HG03060 (cell line): ENCODE data around the gene IHH.

ENCODE experiments used
- ATAC-seq: cut with Tn5 transposase; IDR thresholded peaks from one replicate; pipeline ENCODE4 v1.9.1; 2021; ENCODE audit warnings: low read depth, moderate number of reproducible peaks; ENCODE audit not compliant: unreplicated experiment

IHH gene

DNA sequence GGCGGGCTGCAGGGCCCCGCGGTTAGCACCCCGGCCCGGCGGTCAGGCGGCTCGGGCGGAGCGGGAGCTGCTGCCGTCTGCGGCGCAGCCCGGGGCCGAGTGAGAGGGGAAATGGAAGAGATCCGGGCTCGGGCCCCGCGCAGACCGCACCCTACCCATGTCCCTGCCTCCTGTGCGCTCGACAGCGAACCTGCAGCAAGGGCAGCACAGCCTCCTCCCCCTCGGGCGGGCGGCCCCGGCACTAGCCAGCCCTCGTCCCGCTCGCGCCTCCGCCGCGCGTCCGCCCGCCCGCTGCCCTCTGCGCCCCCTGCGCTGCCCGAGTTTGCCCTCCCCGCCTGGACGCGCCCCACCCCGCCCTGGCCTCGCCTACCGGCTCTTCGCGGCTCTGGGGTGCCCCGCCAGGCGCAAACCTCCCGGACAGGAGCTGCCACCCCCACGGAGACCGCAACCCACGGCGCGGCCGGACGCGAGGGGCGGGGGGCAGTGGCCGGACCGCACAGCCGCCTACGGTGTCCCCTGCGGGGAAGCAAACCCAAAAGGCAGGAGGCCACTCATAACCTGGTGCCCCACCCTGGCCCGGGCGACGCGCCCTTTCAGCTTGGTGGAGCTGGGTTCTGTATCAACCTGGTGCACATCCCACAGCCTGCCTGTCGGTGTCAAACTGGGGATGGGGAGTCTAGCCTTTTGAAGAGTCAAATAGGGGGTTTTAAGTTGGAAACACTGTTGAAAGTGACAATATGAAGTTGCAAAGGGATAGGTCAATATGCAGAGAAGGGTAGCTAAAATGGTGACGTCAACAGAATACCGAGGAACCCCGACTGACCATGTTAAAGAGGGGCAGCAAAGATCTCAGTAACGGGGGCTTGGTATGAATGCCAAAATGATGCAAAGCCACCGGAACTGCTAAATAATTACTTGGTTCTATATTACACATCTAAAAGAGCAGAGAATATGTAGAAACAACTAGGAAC, at the start of gene IHH:
TSS of gene IHH (minus strand) at position 101 of the 971 bp plus-strand sequence. CDS start 454 bp downstream, outside the sequence.
- no peak for ATAC-seq

DNA sequence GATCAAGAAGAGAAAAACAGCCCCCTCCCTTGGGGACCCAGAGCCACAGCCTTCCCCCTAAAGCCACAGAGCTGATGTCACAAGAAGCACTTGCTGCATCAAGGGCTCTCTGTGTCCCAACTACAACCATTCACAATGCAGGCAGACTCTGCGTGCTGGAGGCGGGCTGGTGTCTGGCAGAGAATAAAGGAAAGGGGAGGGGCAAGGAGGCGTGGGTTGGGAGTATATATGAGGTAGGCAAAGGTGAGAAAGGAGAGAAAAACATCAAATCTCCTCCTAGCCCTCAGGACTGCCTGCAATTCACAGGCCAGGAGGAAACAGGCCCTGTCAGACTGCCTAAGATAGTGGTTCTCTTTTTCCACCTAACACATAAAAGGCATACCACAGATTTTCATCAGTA, 48.8 kb upstream of the IHH start:
- ATAC-seq = no peak

DNA sequence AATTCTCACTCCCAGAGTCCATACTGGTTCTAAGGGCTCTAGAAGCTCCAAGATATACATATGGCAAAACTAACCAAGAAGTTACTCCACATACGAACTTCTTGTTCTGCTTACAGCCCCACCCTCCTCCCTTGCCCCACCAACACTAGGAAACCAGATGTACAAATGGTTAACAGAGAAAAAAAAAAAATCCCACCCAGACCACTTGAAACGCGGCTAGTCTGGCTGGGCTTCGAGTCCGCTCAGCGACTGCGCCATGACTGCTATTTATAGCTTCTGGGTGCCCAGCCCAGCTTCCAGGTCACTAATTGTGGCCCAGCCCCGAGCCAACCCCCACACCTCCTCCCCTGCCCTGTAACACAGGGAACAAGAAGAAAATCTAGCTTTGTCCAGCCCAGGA, 47.0 kb upstream of the IHH start:
- no peak for ATAC-seq

DNA sequence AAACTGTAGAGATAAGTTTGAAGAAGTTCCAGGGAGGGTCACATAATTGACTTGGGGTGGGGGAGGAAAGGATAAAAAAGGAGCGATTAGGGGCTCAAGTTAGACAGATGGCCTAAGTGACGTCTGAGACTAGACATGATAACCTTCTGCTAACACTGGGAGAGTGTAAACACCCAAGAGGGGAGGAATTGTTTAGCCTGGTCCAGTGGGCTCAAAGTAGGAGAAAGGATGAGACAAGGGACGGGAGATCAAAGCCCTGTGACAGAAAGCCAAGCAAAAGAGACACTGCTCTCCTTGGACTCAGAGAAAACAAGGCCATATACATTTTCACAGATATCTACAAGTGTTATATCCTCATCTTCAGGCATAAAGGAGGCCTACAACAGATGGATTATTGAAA, 45.5 kb upstream of the IHH start:
- ATAC-seq = no peak

DNA sequence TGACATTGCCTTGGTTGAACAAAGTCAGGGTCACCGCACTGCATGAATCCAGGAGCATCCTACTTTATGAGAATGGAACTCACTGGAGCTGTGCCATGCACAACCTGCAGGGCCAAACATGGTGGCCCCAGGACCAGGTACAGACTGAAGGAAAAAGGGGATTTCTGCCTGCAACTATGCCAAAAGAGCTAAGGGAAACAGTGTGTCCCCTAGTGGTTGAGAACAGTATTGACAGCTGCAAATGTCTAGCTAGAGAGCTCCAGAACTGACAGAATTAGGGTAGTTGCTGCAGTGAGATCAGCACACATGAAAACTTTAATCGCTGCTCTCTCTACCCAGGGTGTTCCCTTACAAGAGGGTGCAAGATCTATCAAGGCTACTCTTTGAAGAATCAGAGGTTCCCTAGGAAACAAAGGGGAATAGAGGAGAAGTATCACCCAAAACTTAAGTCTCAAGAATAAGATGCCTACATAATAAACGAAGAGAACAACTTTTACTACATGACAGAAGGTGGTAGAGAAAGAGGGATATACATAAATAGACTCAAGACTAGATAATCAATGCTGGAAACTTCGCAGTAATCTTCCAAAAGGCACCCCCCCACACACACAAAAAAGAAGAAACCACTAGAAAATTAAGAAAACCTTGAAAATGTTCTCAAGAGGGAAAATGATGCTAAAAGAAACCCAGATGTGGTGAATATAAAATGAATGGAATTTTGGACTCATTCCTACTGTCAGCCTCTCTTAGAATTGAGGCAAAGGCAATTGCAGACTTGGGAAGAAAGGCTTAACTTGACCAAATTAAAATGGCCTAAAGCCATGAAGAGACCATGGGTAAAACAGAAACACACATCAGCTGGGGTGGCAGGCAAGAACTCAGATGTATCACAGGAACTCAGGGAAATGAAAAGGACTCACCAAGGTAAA, 43.6 kb upstream of the IHH start:
- no peak for ATAC-seq

DNA sequence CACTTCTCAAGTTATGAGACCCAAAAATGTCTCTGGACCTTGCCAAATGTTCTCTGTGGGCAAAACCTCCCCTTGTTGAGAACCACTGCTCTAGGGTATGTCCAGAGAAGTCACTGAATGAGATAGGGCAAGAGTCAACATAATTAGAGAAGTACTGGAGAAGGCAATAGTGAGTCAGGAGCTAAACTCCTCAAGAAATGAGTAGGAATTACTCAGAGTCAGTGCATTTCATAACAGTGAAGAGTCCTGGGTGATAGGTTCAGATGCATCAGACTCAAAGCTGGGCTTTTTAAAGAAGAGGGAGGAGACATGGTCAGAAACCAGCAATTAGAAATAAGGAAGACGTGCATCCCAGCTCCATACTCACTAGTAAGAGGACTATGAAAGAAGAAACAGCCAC, 38.6 kb upstream of the IHH start:
- ATAC-seq = no peak

DNA sequence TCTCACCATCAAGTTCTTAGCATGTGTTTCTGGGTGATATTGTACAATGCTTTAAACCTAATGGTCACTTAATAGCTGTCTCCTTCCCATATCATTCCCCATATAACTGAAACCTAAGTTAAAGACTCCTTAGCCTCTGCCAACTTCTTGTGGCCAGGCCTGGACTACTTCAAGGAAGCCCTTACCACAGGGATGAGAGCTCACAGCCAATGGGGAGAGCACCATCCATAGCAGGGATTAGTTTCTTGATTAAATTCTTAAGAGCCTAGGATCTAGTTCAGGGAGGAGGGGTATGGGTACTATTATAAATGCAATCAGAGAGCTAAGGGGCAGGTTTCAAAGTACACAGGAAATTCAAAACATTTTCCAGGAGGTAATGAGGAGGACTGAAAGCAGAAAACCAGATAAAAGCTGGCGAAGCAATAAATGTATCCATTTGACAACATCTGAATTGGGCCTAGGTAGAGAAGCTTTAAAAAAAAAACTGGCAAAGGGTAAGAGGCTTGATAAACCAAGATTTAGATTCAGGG, 34.8 kb upstream of the IHH start:
- ATAC-seq = no peak

DNA sequence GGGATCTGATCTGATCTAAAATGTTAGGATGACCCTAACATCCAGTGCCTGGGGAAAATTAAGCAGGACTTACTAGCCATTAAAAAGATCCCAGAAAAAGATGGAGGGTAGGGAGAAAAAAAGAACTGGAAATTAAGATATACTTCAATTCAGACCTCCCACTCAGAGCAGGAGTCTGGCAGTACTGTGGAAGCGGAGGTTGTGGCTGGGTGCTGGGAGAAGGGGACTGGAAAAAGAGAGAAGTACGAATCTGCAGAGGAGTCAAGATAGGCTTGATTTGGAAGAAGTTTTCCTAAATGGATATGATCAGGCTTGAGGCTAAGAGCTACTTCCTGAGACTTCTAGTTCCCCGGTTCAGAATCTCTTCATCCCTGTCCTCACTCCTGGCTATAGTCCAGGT, 33.5 kb upstream of the IHH start:
- ATAC-seq = no peak

DNA sequence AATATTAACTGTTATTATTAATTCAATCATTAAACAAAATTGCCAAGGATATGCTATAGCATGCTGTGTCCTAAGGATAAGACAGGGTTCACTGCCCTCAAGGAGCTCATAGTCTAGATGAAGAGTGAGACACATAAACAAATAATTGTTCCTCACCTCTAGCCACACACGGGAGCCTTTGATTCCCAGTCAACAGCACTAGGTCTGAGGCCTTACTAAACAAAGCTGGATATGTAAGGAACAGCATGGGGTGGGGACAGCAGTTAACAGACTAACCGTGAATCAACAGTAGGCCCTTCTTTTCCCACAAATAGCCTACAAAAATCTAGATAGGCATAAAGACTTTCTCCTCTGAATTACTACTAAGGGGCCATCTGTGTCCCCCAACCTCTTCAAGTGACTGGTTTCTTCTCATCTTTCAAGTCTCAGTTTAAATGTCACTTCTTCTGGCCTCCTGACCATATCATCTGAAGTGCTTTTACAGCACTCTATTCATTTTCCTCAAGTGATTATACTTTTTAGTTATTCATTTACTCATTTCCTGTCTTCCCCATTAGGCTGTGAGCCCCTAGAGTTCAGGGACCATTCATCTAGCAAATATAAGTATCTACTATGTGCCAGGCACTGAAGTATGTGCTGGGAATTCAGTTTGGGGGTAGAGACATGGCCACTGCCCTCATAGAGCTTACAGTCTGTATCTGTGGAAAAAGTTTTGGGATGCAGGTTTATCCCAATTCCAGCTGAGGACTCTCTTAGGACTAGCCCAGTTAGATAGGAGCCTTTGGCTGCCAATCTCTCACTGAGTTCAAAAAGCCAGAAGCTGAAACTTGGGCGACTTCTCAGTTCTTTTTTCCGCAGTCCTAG, 29.9 kb upstream of the IHH start:
- ATAC-seq = no peak

DNA sequence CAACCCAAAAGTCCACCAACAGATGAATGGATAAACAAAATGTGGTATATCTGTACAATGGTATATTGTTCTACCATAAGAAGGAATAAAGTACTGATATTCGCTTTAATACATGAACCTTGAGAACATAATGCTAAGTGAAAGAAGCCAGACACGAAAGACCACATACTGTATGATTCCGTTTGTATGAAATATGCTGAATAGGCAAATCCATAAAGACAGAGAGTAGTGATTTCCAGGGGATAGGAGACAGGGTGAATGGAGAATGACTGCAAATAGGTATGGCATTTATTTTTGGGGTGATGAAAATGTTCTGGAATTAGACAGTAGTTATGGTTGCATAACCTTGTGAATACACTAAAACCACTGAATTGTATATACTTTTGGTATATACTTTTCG, 28.6 kb upstream of the IHH start:
- ATAC-seq = no peak

DNA sequence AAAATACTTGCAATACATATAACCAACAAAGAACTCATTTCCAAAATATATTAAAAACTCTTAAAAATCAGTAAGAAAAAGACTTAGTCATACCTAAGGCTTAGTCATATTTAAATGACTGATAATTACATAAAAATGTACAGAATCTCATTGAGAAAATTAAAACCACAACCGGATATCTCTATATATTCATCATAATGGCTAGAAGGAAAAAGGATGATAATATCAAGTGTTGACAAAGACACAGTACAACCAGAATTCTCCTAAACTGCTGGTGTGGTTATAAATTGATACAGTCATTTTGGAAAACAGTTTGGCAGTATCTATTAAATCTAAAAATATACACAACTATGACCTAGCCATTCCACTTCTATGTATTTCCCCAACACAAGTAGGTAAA, 27.1 kb upstream of the IHH start:
- ATAC-seq = no peak

DNA sequence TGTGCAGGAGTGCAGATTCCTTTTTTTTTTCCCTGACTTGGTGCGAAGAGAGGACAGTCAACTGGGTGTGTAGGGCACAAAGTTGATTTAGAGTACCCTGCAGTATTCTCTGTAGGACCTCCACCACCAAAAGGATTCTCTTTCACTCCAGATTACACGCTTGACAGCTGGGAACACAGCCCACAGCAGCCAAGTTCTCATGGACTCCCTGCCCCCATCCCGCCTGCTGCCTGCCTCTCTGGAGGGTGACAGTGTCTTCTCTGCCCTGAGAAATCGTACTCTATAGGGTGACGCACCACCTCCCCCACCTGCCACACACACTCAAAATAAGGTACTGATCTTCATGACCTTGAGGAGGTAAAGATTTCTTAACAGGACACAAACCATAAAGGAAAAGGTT, 26.6 kb upstream of the IHH start:
- no peak for ATAC-seq

DNA sequence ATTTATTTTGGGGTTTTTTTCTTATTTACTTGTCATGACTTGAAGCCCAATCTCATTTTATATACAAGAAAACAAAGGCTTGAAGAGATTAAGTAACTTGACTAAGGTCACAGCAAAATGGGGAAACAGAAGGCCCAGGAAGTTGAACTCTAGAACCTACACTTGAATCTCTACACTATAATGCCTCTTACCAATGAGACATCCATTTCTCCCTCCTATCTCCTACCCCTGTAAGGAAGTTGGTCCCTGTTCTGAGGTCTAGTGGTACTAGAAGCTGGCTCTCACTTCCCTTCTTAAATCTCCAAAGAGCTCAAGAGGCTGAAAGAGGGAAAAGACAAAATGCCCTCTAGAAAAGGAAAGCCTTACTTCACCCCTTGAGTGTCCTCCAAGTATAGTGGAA, 25.5 kb upstream of the IHH start:
- no peak for ATAC-seq

DNA sequence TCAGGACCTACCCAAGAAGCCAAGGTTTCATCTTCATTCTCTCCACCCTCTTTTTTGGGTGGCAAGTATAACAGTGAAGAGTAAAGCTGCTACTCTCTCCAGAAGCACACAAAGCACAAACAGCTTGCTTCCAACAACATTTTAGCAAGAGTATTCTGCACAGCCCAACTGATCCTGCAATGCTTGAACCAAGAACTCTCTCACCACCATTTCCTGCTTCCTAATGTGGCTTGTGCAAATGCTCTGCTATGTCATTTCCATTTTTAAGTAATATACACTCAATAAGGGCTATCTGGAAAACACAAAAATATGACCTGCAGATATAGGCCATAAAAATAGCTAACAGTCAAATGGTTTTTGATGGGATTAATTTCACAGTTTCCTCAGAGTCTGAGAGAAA, 24.1 kb upstream of the IHH start:
- no peak for ATAC-seq

DNA sequence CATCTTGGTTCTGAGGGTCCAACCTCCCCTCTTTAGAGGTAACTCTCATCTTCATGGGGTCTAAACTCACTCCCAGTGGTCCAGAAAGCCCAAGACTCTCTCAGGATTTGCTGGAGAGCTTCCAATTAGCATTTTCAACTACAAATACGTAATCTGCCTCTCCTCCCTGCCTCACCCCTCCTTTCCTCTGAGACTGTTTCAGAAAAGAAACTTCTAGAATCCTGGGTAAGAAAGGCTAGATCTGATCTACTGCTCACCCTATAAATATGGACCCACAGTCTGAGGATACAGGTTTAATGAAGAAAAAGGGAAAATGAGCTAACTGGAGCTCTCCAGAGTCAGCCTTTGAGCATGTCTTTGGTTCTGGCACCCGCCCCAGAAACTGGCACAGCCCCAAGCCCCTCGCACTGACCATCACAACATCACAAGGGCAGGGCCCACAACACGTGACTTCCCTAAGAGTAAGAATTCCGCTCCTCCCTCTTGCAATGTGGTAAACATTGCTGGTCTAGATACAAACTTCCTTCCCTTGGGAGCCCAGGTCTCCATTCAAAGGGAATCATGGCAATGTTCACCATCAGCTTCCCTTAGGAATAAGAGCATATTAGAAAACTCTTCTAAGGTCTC, 21.7 kb upstream of the IHH start:
- no peak for ATAC-seq

DNA sequence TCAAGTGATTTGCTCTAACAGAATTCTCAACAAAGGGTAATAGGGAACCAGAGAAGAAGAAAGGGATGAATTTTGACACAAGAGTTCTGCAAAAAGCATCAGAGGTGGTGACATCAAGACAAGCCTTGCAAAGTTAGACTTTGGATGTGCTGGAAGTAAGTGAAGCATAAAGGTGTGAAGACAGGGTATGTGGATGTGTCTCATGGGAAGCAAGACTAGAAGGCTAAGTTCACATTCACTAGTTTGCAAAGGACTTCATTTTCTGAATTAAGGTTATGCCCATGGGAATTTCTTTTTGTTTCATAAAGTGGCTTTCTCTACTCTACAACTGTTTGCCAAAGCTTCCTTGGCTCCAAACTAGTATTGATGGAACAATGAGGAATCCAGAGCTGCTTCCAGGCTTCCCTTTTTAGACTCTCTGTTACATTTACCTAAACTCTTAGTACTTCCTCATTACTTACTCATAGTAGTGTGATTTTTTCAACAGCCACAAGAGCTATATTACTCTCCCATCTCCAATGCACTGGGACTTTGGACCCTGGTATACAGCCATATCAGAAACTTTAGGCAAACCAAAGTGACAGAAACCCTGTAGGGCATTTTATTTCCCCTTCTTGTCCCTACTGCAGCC, 21.1 kb upstream of the IHH start:
- no peak for ATAC-seq

DNA sequence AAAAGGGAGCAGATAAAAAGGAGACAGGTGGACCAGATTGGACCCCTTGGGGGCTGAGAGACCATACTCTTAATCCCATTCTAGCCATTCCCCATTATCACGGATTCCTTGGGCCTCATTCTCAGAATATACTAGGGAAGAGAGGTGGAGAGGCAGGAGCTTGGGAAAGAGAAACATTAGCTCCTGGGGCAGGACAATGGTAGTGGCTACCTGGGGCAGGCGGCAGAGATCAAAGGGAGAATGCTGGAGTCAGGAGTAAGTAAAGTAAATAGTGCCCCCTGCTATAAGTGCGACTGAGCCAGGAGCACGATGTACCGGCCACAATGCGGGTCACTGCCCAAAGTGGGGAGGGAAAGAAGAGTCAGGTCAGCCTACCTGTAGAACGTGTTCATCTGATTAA, 20.4 kb upstream of the IHH start:
- no peak for ATAC-seq

DNA sequence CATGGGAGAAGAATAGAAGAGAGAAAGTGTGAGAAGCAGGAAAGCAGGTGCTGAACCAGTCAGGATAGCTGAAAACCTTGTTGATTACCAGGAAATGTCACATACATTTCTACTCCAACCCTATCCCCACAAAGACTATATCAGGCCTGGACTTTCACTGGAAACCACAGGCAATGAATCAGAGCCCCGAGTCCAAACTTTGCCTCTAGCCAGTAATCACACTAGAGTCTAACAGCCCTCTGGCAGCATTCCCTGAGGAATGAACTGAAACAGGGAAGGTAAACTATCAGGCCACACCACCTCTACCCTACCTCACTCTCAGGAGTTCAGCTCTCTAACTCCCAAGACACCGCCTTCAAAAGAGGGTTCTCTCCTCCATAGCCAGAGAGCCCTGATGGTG, 18.7 kb upstream of the IHH start:
- ATAC-seq = no peak

DNA sequence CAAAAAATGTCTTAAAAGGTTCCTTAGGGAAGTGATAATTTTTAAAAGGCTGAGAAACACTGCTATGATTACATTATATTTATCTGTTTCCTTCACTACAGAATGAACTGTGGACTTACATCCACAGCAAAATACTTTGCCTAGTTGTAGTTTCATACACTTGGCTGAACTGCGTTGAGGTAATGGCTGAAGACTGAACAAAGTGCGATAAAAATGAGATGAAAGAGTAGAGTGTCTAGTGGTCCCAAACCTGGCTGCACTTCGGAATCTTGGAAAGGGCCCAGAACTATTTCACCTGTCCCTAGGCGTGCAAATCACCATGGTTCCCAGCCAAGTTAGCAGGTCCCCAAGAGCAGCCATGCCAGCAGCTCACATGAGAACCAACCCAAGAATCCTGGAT, 18.2 kb upstream of the IHH start:
- no peak for ATAC-seq
